ENCODE measurements around the gene ARSD. TPM values are rescaled to one million over a fixed set of nuclear protein-coding genes. Genes with fewer than 3 reads are reported as not detected.
A peak's percentile ranks its signal among the peaks of the same experiment; 100 is the strongest.
"Not testable (repeated sequence)": the region's sequence is repeated elsewhere in the genome, so short reads cannot be mapped to it uniquely, and the experiment has no call there.

ARSD gene, protein sequence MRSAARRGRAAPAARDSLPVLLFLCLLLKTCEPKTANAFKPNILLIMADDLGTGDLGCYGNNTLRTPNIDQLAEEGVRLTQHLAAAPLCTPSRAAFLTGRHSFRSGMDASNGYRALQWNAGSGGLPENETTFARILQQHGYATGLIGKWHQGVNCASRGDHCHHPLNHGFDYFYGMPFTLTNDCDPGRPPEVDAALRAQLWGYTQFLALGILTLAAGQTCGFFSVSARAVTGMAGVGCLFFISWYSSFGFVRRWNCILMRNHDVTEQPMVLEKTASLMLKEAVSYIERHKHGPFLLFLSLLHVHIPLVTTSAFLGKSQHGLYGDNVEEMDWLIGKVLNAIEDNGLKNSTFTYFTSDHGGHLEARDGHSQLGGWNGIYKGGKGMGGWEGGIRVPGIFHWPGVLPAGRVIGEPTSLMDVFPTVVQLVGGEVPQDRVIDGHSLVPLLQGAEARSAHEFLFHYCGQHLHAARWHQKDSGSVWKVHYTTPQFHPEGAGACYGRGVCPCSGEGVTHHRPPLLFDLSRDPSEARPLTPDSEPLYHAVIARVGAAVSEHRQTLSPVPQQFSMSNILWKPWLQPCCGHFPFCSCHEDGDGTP
- 12.4 and 14.3 TPM in 2 replicates for total RNA-seq
- polyA plus RNA-seq (2012), result 8.0 TPM

DNA sequence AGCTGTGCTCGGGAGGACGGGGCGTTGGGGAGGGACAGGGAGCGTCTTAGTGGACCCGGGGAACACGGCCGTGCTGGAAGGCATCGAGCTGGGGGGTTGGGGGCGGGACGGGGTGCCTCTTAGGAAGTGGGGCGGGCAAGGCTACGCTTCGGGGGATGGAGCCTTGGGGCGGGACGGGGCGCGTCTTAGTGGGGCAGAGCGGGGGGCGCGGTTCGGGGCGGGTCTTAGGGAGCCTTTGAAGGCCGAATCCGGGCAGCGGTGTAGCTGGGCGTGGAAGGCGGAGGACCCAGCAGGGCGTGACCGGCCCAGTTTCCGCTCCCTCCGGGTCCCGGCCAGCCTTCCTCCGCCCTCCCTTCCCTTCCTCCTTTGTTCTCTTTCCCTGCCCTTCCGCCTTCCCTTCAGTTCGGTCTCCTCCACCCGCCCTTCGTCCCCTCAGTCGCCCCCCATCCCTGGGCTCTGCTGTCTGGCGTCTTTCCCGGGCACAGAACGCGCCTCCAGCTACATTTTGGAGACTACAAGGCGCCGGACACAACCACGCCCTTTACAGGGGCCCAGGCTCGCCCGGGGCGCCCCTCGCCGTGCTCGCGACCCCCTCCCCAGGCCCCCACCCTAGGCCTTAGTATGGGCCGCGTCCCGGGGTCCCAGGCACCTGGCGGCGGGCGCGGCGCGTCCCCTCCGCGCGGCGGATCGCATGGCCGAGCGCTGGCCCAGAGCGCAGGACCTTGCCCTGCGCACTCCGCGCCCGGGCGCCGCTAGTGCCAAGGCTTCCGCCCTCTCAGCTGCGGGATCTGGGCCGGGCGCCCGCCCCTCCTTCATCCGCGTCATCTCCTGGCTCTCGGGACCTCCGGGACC lies at the start of gene ARSD:
Gene ARSD (minus strand): TSS at position 757 of the 852 bp plus-strand sequence. CDS start 64 bp downstream, at position 693.
- peak; percentile 82 for DNase-seq (ENCODE audit: low read depth)

DNA sequence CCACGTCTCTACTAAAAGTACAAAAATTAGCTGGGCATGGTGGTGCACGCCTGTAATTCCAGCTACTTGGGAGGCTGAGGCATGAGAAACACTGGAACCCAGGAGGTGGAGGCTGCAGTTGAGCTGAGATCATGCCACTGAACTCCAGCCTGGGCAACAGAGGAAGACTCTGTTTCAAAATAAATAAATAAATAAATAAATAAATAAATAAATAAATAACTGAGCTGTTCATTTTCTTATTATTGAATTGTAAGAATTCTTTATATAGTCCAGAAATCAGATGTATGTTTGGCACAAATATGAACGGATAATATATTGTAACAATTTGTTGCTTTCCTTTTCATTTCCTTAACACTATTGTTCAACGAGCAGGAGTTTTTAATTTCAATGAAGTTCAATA lies 49.5 kb upstream of the ARSD start:
- DNase-seq (ENCODE audit: low read depth), result not testable (repeated sequence)

DNA sequence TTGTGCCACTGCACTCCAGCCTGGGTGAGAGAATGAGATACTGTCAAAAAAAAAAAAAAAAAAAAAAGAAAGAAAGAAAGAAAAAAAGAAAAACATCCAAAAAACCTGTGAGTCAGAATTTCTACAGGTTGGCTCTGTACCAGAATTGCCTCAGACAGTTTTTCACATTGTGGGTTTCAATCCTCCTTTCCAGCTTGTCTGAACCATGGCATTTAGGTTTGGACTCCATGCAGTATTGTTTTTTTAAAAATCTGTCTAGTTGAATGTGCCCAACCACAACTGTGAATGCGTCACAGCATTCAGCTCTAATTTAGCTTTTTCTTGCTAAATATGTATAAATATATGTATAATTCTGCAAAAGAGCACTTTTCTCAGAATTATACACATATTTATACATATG lies 45.8 kb upstream of the ARSD start:
- peak; percentile 14 for DNase-seq (ENCODE audit: low read depth)

DNA sequence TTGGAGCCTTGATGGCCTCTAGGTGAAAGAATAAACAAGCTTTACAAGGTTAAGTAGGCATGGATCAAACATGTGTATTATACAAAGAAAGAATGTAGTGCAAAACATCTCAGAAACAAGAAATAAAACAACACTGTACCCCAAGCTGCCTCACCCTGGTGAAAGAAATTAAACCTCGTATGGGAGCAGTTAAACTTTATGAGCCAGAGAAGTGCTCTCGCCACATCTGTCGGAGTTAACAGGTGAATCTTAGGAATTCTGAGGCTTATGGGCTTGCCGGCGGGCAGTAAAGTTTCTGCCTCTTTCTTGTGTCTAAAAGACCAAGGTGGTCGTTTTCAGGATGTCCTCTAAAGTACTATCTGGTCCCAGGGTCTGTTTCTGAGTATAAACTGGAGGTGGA lies 43.3 kb upstream of the ARSD start:
- DNase-seq (ENCODE audit: low read depth), result no peak

DNA sequence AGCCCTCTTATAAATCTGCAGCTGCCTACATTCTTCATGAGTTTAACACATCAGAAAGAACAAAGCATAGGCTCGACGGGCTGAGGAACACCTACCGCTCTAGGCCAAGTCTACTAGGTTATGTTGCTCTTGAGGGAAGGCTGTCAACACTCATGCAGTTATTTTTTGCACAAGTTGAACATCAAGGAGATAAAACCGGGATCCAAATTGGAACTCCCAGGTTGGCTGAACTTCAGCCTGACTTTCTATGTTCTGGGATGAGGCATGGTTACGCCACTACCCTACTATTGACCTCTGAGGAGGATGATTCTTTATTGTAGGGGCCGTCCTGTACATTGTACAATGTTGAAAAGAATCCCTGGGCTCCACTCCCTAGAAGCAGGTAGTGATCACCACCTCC lies 39.9 kb upstream of the ARSD start:
- no peak for DNase-seq (ENCODE audit: low read depth)

DNA sequence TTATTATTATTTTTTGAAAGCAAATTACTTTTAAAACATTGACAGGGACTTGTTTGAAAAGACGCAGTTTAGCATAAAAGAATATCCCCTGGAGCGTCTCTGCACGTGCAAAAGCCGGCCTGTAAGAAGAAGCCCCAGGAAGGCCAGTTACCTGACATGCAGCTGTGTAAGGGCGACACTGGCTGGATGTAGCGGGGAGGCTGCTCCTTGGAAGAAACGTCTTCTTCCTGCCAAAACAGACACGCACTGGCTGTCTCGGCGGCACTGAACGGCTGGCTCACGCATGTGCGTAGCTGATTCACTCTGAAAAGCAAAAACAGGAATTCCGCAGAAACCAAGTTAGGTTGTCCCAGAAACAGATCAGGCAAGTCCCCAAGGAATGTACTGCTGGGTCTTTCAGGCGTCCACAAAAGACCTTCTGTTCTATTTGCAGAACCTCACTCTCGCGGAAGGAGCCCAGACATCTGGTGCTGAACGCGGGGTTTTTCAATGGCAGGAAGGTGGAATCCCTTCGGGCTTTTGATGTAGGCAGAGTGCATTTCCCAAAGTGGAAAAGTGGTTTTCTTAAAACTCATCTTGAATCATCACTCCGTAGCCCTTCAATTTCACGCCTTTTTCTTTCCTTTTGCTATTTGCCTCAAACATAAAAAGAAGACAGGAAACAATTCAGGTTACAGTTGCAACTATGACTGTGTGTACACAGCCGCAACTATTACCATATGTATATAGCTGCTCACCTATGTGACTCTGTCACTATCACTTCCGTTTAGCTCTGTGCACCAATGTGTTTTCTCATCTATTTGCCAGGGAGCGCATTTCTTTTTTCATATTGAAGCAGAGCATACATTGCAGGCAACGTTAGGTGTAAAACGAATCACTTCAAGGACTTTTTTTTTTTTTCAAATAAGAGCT lies 39.1 kb upstream of the ARSD start:
- peak; percentile 42 for DNase-seq (ENCODE audit: low read depth)

DNA sequence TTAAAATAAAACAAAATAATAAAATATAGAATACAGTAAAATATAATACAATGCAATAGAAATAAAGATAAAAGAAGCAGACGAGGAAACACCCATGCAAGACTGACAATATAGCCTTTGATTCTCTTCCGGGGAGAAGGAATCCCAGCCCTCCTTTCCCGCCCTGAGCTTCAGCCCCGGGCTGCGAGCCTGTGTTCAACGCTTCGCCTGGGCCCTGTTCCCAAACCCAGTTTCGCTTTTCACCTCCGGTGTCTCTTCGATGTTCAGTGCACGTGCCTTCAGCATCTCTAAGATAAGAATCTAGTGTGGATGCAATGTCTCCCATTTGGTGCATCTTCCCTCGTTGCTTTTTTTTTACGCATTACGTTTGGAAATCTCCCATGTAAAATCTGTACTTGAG lies 38.4 kb upstream of the ARSD start:
- no peak for DNase-seq (ENCODE audit: low read depth)

DNA sequence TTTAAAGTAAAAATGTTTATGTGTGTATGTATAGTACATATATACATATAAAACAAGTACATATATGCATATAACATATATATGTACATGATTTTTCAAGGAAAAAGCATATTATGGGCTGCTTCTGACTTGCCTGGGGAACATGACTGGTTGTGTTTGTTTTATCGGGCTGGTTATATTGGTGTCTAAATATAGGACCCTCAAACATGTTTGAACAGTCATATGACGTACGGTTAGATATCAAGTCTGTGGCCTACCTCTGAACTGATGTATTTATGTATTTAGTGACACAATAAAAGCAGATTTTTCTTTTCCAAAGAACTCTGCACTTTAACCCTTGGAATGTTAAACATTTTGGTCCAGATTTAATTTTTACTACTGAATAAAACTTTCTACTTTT lies 37.9 kb upstream of the ARSD start:
- DNase-seq (ENCODE audit: low read depth), result no peak

DNA sequence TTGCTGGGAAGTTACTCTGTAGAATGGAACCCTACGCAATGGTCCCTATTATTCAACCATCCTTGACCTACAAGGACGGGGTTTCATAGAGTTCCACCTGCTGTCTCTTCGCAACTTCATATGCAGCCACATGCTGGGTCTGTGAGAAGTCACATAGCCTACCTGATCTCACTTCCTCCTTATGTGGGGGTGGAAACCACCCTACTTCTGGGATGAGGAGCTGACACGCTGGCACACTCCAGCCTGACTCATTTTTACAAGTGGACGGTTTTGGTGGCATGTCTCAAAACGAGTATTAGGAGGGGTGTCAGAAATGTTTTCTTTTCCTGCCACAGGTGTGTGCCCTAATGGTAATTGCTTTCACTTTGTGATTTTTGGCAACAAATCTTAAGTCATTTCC lies 36.8 kb upstream of the ARSD start:
- DNase-seq (ENCODE audit: low read depth), result no peak

DNA sequence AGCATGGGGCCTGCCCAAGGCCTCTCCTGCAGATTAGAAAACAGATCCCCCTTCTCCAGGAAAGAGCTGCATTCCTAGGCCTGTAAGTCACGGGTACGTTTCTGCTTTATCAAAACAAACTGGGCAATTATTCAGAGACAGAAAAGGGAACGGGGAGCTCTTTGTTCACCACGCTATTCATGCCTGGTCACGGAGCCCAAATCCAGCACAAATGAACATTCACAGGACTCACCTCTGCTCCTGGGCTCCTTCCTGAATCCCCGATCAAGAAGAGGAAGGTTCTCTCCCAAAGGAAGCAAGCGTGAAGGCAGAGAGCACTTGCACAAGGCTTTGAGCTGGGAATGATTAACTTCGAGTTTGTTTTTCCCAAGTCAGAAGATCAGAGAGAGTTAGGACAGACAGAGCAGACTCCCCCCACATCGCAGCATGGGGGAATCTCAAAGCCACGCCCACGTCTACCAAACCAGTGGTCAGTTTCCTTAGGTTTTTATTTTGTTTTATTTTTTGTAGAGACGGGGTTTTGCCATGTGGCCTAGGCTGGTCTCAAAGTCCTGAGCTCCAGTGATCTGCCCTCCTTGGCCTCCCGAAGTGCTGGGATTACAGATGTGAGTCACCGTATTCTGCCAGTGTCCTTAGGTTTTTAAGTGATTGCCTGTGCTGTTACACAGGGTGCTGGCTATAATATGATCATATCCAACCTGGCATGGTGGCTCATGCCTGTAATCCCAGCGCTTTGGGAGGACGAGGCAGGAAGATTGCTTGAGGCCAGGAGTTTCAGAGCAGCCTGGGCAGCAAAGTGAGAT lies 35.1 kb upstream of the ARSD start:
- DNase-seq (ENCODE audit: low read depth), result peak; percentile 32

DNA sequence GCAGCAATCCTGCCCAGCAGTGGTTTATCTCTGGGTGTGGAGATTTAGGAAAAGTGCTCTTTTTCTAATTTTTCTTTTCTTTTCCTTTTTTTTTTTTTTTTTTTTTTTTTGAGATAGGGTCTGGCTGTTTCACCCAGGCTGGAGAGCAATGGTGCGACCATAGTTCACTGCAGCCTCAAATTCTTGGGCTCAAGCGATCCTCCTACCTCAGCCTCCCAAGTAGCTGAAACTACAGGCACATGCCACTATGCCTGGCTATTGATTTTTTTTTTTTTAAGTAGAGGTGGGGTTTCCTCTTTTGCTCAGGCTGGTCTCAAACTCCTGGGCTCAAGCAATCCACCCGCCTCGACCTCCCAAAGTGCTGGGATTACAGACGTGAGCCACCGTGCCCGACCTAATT lies 34.3 kb upstream of the ARSD start:
- DNase-seq (ENCODE audit: low read depth), result not testable (repeated sequence)

DNA sequence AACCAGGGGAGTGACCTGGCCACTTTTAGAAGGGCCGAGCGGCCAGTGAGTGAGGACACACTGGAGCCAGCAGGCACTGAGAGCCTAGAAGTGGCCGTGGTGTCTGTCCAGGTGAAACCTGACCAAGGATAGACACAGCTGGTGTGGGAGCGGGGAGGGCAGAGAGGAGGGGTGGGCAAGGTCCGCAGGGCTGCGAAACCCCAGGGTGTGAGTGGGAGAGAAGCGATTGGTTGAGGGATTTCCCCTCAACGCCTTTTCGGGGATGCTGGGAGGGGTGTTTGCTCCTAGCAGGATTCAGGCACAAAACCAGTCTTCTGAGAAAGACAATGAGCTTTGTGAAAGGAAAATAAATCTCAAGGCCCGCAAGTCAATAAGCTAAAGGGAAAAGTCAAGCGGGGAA lies 33.2 kb upstream of the ARSD start:
- DNase-seq (ENCODE audit: low read depth), result no peak

DNA sequence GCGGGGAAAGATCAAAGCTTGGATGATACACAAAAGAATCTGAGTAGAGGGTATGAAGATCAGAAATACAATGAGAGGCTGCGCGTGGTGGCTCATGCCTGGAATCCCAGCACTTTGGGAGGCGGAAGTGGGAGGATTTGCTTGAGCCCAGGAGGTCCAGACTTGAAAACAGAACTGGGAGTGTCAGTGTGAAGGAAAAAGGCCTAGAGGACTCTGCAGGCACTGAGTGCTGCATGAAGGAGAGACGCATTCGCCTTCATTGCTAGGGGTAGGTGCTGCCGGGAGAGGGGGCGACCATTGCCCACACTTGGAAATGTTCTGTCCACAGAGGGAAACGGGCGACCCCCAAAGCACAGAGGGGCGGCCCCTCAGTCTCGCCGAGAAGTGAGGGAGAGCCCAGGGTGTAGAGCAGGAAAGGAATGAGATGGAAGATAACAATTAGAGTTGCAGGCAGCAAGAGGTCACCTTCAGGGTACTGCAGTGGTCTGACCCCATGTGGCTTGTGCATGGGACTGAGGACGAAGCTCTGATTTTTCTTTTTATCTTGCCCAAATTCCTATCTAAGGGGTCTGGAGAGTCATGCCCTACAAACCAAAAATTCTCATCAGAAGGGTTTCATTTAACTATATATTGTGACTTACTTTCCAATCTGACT lies 31.8 kb upstream of the ARSD start:
- DNase-seq (ENCODE audit: low read depth), result no peak

DNA sequence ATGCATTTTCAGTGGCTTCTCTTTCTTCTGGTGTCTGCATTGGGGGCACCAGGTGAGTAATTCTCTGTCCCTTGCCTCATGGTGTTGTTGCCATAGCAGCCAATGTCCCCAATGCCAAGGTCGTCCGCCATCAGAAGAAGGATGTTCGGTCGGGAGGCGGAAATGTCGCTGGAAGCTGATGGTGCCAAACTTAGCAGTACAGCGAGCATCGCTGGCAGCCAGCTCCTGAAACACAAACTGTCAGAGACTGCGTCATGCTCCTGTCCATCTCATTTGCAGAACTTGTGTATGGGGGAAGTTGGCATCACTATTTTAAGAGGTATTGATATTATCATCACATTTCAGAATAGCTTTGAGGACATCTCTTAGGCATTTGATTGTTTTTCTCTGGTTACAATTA lies 29.1 kb upstream of the ARSD start:
- DNase-seq (ENCODE audit: low read depth), result no peak

DNA sequence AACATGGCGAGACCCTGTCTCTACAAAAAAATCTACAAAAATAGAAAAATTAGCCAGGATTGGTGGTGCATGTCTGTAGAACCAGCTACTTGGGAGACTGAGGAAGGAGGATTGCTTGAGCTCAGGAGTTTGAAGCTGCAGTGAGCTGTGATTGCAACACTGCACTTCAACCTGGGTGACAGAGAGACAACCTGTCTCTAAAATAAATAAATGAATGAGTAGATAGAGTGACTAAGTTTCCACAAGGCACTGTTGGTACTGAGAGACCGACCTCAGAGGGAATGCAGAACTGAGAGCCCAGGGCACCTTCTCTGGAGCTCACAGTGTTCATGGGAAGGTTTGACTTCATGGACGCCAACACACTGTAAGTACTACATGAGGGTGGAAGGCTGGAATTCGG lies 26.7 kb upstream of the ARSD start:
- no peak for DNase-seq (ENCODE audit: low read depth)

DNA sequence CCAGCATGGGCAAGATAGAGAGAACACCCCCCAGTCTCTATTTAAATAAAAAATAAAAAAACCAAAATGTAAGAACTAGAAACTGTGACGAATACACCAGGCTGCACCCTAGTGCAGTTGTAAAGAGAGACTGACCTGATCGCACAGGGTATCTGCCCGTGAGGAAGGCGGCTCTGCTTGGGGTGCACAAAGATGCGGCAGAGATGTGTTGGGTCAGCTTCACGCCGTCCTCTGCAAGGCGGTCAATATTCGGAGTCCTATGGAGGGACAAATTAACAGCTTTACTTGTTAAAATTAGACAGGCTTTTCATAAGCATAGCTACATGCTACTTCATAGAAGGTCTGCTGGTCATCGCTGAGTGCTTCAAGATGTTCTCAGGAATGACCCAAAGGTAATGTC lies 26.1 kb upstream of the ARSD start:
- DNase-seq (ENCODE audit: low read depth), result no peak

DNA sequence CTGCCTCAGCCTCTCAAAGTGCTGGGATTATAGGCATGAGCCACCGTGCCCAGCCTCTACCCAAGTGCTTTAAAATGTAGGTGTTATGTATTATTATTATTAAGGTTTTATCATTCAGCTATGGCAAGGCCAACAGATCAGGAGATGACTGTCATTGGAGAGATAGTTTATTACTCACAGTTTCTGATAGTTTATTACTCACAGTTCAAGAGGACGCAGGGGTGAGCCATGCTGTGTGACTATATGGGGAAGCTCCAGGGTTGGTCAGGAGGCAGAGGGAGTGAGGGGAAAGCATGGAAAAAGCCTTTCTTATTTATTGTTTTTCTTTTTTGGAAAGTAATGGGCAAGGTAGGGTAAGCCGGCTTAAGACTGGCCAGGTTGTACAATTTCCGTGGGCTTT lies 25.4 kb upstream of the ARSD start:
- DNase-seq (ENCODE audit: low read depth), result no peak

DNA sequence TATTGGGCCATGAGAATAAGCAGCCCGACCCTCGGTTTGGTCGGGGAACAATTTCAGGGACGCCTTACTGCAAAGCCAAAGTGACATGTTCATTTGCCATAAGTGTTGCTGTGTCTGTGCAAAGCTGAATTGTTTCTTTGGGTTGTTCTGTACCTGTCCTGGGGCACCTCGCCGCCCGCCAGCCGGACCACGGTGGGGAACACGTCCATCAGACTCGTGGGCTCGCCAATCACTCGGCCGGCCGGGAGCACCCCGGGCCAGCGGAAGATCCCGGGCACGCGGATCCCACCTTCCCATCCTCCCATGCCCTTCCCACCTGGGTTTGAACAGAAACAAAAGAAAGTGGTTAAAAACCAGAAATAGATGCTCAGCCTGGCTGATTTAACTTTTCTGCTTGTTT lies 8.8 kb upstream of the ARSD start:
- not testable (repeated sequence) for DNase-seq (ENCODE audit: low read depth)
